Upper lobe of right lung (tissue), 1 donor: Measurements from ENCODE around the gene TP73. TPM values are rescaled to one million over a fixed set of nuclear protein-coding genes. Genes with fewer than 3 reads are reported as not detected.

ENCODE experiments used
- ATAC-seq: fragments of 200-7000 bp; cut with Tn5 transposase; one replicate; pipeline ENCODE4 v1.9.1; 2020; ENCODE audit warnings: mild to moderate bottlenecking, moderate library complexity
- DNase-seq: peaks from one replicate; pipeline ENCODE4 v3.0.0-alpha.2; 2020
- H3K27ac ChIP-seq: fragments of 200-600 bp; one replicate; pipeline ENCODE4 v1.8.0; 2022
- H3K27me3 ChIP-seq: fragments of 200-600 bp; one replicate; pipeline ENCODE4 v1.8.0; 2022; ENCODE audit warnings: mild to moderate bottlenecking
- H3K36me3 ChIP-seq: fragments of 200-600 bp; one replicate; pipeline ENCODE4 v1.8.0; 2022
- H3K4me1 ChIP-seq: fragments of 200-600 bp; one replicate; pipeline ENCODE4 v1.8.0; 2022
- H3K4me3 ChIP-seq: fragments of 200-600 bp; one replicate; pipeline ENCODE4 v1.8.0; 2022; ENCODE audit warnings: mild to moderate bottlenecking
- H3K9me3 ChIP-seq: fragments of 200-600 bp; one replicate; pipeline ENCODE4 v1.8.0; 2022
- intact Hi-C: fragments of 100-400 bp; cut with DNase I; formaldehyde crosslinking; loops from one replicate; pipeline ENCODE4 v1.11.0; 2022
- total RNA-seq: library from RNA; stranded (reverse); fragmentation: NEBNext Ultra II Directional; extraction: Animal tissue kit (Norgen Biotek cat#: 25700); gene quantifications from one replicate; pipeline ENCODE4 v1.2.1, GENCODE V29; 2021
- TF ChIP-seq, protein P1 (sequence below): fragments of 200-600 bp; IDR thresholded peaks from one replicate; pipeline ENCODE4 v1.8.0; 2022; ENCODE audit warnings: antibody characterized with exemption
- donor health status: DM: no; HTN: yes; CAD: no; lungs with severe emphysema.

Gene TP73
- total RNA-seq, 1 donor from 2014 or later = 0.29 TPM

DNA sequence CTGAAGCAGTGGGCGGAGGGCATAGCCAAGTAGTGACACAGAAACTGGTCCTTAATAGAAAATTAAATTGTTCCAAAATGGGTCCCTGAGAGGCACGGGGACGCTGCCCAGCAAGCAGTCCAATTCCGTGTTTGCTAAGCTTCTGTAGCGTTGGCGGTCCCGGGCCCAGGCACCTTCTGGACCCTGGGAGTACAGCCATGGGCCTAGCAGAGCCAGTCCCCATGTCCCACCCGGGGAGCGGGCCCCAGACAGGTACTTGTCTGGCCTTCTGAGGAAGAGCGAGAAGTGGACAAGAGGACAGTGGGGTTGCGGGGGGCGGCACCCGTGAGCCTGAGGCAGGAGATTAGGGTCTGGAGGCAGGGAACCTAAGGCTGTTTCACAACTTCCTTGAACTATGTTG is 88.4 kb downstream of the TP73 start:
- TF ChIP-seq, protein P1, sequence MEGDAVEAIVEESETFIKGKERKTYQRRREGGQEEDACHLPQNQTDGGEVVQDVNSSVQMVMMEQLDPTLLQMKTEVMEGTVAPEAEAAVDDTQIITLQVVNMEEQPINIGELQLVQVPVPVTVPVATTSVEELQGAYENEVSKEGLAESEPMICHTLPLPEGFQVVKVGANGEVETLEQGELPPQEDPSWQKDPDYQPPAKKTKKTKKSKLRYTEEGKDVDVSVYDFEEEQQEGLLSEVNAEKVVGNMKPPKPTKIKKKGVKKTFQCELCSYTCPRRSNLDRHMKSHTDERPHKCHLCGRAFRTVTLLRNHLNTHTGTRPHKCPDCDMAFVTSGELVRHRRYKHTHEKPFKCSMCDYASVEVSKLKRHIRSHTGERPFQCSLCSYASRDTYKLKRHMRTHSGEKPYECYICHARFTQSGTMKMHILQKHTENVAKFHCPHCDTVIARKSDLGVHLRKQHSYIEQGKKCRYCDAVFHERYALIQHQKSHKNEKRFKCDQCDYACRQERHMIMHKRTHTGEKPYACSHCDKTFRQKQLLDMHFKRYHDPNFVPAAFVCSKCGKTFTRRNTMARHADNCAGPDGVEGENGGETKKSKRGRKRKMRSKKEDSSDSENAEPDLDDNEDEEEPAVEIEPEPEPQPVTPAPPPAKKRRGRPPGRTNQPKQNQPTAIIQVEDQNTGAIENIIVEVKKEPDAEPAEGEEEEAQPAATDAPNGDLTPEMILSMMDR = no peak
- no peak overlapping the region for H3K27ac ChIP-seq
- no peaks in the 10 kb centered on the region for H3K9me3 ChIP-seq
- no peaks in the 10 kb centered on the region for H3K4me1 ChIP-seq
- ATAC-seq (no peak), DNase-seq (no peak)
- intact Hi-C loops = no loop called here
- peaks cover 52% of the 10 kb centered on the region for H3K36me3 ChIP-seq
- H3K27me3 ChIP-seq = no peaks in the 10 kb centered on the region
- no peak overlapping the region for H3K4me3 ChIP-seq

DNA sequence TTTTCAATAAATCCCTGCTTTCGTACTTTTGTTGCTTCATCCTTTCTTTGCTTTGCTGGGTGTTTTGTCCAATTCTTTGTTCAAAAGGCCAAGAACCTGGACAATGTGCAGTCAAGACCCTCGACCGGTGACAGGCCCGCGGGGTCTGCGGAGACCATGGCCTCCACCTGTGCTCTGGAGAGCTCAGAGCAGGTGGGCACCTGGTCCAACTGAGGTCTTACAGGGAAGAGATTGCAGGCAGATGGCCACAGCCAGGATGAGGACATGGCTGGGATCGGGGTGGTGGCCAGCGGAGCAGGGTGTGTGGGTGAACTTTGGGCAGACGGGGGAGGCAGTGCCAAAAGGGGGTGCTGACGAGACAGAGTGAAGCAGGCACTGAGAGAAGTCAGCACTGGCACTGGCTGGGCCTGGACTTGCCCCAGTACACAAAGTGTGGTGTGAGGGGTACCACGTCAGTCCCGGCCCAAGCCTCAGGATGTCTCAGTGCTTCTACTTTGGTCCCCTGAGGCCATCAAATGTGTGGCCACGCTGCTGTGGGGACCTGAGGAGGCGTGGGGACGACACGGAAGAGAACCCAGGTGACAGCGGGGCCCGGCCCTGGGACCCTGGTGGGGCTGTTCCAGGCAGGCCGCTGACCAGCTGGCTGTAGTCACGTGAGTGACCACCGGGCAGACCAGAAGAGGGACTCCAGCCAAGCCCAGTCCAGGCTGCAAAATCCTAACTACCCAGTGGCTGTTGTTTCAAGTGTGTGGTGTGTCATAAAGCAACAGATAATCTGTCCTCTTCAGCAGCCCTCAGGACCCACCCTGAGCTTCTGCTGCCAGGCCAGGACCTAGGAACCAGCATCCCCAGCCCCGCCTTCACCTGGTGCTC is 89.5 kb downstream of the TP73 start:
- H3K9me3 ChIP-seq = no peaks in the 10 kb centered on the region
- intact Hi-C loops = no loop called here
- H3K27me3 ChIP-seq = no peaks in the 10 kb centered on the region
- no peak overlapping the region for H3K4me3 ChIP-seq
- no peaks in the 10 kb centered on the region for H3K4me1 ChIP-seq
- ATAC-seq (no peak), DNase-seq (no peak)
- no peak overlapping the region for H3K27ac ChIP-seq
- TF ChIP-seq, protein P1 = no peak
- H3K36me3 ChIP-seq = peaks cover 44% of the 10 kb centered on the region

DNA sequence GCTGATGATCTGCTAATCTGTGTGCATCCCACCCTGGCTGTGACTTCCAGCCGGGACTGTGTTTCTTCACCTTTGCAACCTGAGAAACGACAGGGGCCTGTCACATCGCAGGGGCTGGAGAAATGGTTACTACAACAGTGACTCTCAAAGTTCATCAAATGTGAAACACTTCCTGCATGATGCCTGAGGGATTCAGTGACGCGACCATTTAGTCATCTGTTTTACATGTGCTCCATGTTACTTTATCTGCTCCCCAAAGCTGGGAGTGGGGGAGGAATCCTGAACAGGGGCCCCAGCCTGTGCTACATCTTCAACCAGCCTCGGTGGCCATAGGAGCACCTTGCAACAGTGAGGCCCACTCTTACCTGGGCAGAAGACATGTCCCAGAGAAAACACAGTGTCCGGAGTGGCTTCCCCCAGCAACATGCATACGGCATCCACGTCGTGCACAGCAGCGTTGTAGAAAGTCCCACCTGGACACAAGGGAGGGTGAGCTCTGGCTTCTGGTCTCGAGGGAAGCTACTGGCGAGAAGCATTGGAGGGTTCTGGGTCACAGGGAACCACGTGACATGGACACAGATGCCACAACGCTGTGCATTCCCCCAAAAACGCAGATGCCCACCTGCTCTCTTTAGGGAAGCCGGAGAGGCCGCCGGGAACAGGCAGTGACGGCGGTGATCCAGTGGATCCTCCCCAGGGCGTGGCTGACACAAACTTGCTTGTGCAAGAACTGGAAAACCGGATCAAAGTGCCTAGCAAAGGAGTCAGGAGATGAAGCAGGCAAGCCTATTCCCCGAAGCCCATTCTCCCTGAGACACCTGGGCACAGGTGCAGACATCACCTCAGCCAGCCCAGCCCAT is 90.4 kb downstream of the TP73 start:
- Histone ChIP-seq H3K27me3 (no peaks in the 10 kb centered on the region), H3K27ac (no peak overlapping the region), H3K36me3 (peaks cover 35% of the 10 kb centered on the region), H3K4me3 (no peak overlapping the region), H3K9me3 (no peaks in the 10 kb centered on the region), H3K4me1 (peaks cover 2% of the 10 kb centered on the region)
- DNase-seq = no peak
- TF ChIP-seq, protein P1 = no peak
- no peak for ATAC-seq
- intact Hi-C loops = no loop called here

DNA sequence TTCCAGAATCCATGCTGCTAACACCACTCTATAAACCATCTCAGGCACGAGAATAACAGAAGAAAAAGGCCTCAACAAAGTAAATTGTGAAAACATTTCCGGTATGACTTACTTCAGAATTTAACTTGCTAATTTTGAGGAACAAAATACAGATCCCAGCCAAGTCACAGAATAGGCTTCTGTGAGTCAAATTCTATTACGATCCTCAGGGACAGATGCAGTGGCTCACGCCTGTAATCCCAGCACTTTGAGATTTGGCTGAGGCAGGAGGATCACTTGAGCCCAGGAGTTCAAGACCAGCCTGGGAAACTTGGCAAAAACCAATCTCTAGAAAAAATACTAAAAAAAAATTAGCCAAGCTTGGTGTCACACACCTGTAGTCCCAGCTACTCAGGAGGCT is 91.1 kb downstream of the TP73 start:
- H3K27me3 ChIP-seq = no peaks in the 10 kb centered on the region
- no peak overlapping the region for H3K4me3 ChIP-seq
- H3K36me3 ChIP-seq = peaks cover 27% of the 10 kb centered on the region
- H3K27ac ChIP-seq = no peak overlapping the region
- DNase-seq (no peak), ATAC-seq (no peak)
- H3K4me1 ChIP-seq = peaks cover 7% of the 10 kb centered on the region
- intact Hi-C loops = no loop called here
- TF ChIP-seq, protein P1 = no peak
- no peaks in the 10 kb centered on the region for H3K9me3 ChIP-seq

DNA sequence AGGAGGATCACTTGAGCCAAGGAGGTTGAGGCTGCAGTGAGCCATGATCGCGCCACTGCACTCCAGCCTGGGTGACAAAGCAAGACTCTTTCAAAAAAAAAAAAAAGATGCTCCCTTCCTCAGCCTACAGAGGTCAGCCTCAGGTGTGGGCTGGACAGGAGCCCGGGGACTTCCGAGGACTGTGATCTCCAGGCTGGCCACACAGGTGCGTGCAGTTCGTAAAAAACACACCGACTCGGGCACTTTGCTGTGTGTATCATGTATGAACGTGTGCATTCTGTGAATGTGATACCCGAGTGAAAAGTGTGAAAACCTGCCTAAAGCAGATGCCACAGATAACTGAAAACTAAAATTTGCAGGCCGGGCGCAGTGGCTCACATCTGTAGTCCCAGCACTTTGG is 91.5 kb downstream of the TP73 start:
- no peak for DNase-seq
- Histone ChIP-seq H3K4me3 (no peak overlapping the region), H3K9me3 (no peaks in the 10 kb centered on the region), H3K27ac (no peak overlapping the region), H3K4me1 (peaks cover 7% of the 10 kb centered on the region), H3K27me3 (no peaks in the 10 kb centered on the region), H3K36me3 (peaks cover 23% of the 10 kb centered on the region)
- no peak for ATAC-seq
- TF ChIP-seq, protein P1 = no peak
- intact Hi-C loops = no loop called here
